Measurements from ENCODE around the gene CCDC33.

The CCDC33 gene

DNA sequence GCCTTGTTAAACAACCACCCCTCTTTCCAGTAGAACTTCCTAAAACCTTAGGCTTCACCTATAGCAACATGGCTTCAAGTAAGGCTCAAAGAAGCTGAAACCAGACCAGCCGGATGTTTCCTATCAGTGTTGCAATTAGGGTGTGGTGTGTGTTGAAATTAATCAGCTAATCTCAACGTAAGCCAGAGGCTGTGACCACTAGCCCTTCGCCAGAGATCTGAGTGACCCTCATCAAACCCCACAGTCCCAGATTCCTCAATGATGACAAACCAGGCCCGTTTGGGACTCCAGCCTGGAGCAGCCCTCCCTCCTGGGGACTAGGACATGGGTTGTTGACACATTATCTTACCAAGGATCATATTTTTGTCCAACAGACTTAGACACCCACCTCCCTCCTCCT is 104.0 kb downstream of the CCDC33 start:
- TF ChIP-seq, protein P1, sequence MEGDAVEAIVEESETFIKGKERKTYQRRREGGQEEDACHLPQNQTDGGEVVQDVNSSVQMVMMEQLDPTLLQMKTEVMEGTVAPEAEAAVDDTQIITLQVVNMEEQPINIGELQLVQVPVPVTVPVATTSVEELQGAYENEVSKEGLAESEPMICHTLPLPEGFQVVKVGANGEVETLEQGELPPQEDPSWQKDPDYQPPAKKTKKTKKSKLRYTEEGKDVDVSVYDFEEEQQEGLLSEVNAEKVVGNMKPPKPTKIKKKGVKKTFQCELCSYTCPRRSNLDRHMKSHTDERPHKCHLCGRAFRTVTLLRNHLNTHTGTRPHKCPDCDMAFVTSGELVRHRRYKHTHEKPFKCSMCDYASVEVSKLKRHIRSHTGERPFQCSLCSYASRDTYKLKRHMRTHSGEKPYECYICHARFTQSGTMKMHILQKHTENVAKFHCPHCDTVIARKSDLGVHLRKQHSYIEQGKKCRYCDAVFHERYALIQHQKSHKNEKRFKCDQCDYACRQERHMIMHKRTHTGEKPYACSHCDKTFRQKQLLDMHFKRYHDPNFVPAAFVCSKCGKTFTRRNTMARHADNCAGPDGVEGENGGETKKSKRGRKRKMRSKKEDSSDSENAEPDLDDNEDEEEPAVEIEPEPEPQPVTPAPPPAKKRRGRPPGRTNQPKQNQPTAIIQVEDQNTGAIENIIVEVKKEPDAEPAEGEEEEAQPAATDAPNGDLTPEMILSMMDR (IDR thresholded peaks at IDR 0.05), result no peak
- H3K36me3 ChIP-seq, result no peaks in the 10 kb centered on the region
- intact Hi-C loops (cut with DNase I; ENCODE audit: low total_unique reads), result no loop called here
- H3K4me3 ChIP-seq, result no peak overlapping the region
- peaks cover 0 to 13% of the 10 kb centered on the region in 2 donors for H3K27me3 ChIP-seq
- H3K4me1 ChIP-seq, result no peaks in the 10 kb centered on the region
- DNase-seq, result peak in 1 of 2 donors; percentile 13
- H3K9me3 ChIP-seq, result no peaks in the 10 kb centered on the region
- no peak overlapping the region for H3K27ac ChIP-seq

DNA sequence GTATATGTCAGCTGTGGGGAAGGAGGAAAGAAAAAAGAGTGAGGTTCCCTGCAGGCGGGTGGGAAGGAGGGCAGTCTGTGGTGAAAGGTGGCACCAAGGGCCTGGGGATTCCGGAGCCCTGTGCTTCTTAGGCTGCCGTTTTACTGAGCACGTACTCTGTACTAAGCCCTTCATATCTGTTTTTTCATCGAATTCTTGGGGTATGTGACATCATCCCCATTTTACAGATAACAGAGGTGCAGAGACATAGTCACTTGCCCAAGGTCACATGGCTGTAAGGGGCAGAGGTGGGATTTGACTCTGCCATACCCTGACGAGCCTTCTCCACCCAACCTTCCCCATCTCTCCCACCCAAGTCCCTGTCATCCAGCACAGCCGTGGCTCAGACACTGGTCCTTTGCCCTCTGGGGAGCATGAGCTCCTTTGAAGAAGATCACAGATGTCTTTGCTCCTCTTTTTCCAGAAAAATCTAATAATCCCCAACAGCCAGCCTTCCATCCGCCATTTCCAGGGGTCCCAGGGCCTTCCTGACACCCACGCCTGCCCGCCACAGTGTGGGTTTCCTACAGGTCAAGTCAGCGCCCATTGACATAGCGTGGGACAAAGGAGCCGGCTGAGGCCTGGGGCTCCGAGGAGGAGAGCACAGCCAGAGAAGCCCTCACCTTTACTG is 107.1 kb downstream of the CCDC33 start:
- intact Hi-C loops (cut with DNase I; ENCODE audit: low total_unique reads), result no loop called here
- no peaks in the 10 kb centered on the region for H3K4me1 ChIP-seq
- H3K27ac ChIP-seq, result no peak overlapping the region
- H3K9me3 ChIP-seq, result no peaks in the 10 kb centered on the region
- H3K36me3 ChIP-seq, result no peaks in the 10 kb centered on the region
- H3K27me3 ChIP-seq, result peaks cover 0 to 13% of the 10 kb centered on the region in 2 donors
- DNase-seq, result peak in 1 of 2 donors; percentile 35
- H3K4me3 ChIP-seq, result no peak overlapping the region
- TF ChIP-seq, protein P1 (IDR thresholded peaks at IDR 0.05), result no peak

DNA sequence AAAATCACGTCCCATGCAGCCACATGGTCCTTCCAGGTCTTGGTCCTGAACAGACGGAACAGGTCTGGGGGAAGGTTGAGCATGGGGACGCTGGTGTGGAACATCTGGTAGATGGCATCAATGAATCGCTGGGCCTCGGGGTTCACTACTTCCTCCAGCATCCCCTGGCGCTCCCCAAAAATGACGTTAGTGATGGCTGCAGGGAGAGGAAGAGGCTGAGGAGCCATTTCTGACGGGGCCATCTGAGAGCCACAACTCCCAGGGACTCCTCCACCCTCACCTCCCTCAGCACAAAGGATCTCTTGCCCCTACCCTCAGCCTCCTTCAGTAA is 107.6 kb downstream of the CCDC33 start:
- no peak for DNase-seq

DNA sequence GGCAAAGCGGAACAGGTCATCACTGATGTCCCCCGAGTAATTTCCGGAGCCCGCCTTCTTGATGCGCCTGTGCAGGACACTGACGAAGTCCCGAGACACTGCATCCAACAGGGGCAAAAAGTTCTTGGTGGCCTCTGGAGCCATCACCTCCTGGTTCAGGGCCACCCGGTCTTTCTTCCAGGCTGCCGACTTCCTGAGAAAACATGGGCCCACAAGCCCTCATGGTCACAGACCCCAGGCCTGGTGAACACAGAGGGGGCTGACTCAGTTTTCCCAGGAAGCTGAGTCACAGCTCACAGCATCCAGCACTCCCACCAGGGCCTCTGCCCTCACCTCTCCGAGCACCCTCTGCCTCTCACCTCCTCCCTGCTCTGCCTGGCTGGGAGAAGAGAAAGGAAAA is 108.9 kb downstream of the CCDC33 start:
- Histone ChIP-seq H3K9me3 (no peaks in the 10 kb centered on the region), H3K27me3 (peaks cover 0 to 13% of the 10 kb centered on the region in 2 donors), H3K27ac (no peak overlapping the region), H3K36me3 (no peaks in the 10 kb centered on the region), H3K4me1 (no peaks in the 10 kb centered on the region), H3K4me3 (no peak overlapping the region)
- peak in 1 of 2 donors; percentile 45 for DNase-seq
- TF ChIP-seq, protein P1 (IDR thresholded peaks at IDR 0.05), result no peak
- intact Hi-C loops (cut with DNase I; ENCODE audit: low total_unique reads), result no loop called here

More for the DNA sequence above, 107.6 kb downstream of the CCDC33 start:
- H3K27ac ChIP-seq, result no peak overlapping the region
- intact Hi-C loops (cut with DNase I; ENCODE audit: low total_unique reads), result no loop called here
- no peak overlapping the region for H3K4me3 ChIP-seq
- H3K9me3 ChIP-seq, result no peaks in the 10 kb centered on the region
- H3K36me3 ChIP-seq, result no peaks in the 10 kb centered on the region
- H3K4me1 ChIP-seq, result no peaks in the 10 kb centered on the region
- H3K27me3 ChIP-seq, result peaks cover 0 to 13% of the 10 kb centered on the region in 2 donors
- TF ChIP-seq, protein P1 (IDR thresholded peaks at IDR 0.05), result no peak

DNA sequence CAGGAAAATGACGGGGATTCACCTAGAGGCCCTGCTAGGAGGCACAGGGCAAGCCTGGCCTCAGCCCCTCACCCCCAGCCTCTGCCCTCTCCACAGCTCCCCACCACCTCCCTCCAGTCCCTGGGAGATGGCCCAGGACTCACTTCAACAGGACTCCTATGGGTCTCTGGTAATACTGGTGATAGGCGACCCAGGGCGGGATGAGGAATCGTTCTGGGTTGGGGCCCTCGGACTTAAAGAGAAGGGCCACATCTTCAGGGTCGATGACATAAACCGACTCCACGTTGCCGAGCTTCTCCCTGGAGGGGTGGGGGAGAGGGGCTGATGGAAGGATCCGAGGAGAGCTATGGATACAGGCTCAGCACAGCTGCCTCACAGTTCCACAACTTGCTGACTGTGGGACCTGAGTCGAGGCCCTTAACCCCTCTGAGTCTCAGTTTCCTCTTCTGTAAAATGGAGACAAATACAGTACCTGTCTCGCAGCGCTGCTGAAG is 111.7 kb downstream of the CCDC33 start:
- no peaks in the 10 kb centered on the region for H3K9me3 ChIP-seq
- H3K4me3 ChIP-seq, result no peak overlapping the region
- H3K27me3 ChIP-seq, result peaks cover 0 to 24% of the 10 kb centered on the region in 2 donors
- DNase-seq, result no peak
- H3K4me1 ChIP-seq, result no peaks in the 10 kb centered on the region
- no peaks in the 10 kb centered on the region for H3K36me3 ChIP-seq
- TF ChIP-seq, protein P1 (IDR thresholded peaks at IDR 0.05), result no peak
- intact Hi-C loops (cut with DNase I; ENCODE audit: low total_unique reads), result no loop called here
- no peak overlapping the region for H3K27ac ChIP-seq

Measured in tibial artery (tissue), 4 donors.